ENCODE data around the gene RIMOC1.

DNA sequence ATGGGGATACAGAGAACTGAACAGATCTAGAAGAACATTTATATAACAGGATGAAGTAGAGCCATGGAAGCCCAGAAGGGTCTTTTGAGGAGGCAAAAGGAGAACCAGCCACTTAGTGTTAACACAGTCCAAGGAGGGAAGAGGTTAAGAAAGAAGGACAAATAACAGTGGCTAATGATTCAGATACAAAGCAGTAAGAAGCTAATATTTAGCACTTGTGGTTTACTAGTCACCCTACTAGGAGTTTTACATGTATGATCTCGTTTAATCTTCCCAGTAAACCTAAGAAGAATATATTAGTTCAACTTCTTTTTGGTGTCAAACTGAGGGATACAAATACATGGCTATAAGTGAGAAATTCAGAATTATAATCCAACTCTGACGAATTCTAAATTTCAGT, 28.6 kb downstream of the RIMOC1 start:
- no peak for TF ChIP-seq POLR2AphosphoS5 (IDR thresholded peaks at IDR 0.05; ENCODE audit: low read depth, low read length)
- TF ChIP-seq POLR2A (IDR thresholded peaks at IDR 0.05; ENCODE audit: low read depth, low read length), result no peak

Measured in GM12892 (cell line).